ENCODE measurements around the gene FRAS1. TPM values are rescaled to one million over a fixed set of nuclear protein-coding genes. Genes with fewer than 3 reads are reported as not detected.
"Not testable (repeated sequence)": the region's sequence is repeated elsewhere in the genome, so short reads cannot be mapped to it uniquely, and the experiment has no call there.

FRAS1 gene
- total RNA-seq, 1 donor from 2014 or later, result 0.65 TPM

DNA sequence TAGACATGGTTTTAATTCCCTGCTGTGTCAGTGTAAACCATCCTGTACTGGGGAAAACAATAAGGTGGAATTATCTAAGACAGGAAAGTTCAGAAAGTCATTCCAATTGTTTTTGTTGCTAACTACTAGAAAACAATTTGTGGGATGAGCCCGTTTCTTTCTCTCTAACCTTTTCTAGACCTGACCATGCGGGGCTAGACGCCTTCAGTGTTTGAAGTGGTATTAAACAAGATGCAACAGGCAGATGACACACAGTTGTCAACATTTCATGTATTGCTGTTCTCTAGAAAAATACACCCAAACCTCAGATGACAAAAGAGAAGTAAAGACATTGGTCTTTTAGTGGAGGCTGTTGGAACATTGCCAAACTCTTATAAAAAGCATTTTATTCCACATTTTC, 105.7 kb downstream of the FRAS1 start:
- ATAC-seq (no peak), DNase-seq (ENCODE audit: low spot score) (no peak)

DNA sequence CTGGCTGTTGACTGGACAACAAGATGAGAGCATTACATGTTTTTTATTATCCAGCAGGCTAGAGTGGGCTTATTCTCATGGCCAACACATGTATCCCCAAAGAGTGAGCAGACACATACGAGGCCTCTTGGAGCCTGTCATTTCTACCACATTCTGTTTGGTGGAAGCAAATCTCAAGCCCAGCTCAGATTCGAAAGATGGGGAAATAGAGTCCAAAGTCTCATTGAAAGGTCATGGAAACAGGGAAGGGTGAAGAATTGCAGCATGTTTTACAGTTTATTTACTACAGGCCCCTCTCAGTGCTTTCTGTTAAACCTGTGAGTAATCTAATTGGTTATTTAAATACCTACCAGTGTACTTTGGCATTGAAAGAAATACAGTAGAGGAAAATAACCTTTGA, 108.6 kb downstream of the FRAS1 start:
- DNase-seq (ENCODE audit: low spot score) (no peak), ATAC-seq (no peak)

DNA sequence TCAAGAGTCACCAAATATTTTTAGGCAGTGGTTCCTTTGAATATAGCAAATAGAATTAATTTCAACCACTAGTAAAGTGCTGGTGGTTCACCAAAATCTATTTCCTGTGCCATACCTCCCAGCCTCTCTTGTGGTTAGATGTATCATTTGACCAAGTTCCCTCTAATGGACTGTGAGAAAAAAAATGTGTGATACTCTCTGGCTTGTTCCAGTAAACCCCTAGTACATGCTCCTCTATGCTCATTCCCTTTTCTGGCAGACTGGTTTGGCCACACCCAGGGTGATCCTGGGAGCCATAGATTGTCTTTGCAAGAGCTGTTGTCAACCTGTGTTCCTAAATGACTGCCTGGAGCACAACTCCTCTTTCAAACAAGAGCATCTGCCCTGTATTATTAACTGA, 109.5 kb downstream of the FRAS1 start:
- DNase-seq (ENCODE audit: low spot score) (no peak), ATAC-seq (no peak)

DNA sequence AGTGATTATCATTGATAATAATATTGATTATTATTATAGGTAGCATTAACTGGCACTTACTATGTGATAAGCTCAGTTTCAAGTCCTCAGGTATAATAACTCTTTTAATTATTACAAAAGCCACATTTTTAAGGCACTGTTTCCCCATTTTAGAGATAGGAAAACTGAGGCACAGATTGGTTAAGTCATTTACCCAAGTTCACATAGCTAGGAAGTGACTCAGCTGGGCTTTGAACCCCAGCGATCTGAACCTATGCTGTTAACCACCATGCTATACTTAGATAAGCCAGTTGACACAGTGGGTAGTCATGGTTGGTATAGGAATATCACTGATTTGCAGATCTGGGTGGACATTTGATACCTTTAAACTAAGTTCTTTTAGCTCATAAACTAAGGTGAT, 110.4 kb downstream of the FRAS1 start:
- ATAC-seq (no peak), DNase-seq (ENCODE audit: low spot score) (no peak)

DNA sequence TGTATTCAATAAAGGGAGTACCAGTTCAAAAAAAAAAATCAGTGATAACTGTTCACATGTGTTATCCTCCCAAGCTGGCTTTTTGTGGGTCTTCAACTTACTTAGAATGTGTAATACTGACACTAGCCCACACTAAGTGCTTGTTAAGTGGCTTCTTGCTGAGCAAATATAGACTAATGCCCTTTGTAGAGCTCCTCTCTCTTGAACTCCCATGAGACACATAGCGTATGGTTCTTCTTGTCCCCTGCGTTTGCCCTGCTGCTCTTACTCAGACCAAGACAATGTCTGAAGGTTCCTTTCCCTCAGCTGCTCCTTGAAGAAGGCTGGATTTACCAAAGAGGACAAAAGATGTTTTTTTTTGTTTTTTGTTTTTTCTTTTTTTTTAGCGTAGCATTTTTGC, 110.9 kb downstream of the FRAS1 start:
- DNase-seq (ENCODE audit: low spot score) (no peak), ATAC-seq (no peak)

DNA sequence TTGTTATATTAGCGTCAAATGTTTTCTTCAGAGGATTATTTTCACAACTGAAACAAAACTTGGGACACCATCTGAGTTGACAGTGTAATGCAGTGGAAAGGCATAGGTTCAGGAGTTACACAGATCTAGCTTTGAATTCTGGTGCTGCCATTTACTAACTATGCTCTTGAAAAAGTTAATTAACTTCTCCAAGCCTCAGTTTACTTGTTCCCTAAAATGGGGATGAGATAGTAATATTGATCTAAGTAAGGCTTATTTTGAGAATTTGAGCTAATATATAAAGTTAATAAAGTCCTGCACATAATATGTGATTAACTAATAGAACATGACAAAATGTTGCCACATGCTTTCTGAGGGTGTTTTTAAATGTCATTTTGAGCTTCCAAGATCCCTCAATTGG, 112.6 kb downstream of the FRAS1 start:
- DNase-seq (ENCODE audit: low spot score), result no peak
- ATAC-seq, result no peak

DNA sequence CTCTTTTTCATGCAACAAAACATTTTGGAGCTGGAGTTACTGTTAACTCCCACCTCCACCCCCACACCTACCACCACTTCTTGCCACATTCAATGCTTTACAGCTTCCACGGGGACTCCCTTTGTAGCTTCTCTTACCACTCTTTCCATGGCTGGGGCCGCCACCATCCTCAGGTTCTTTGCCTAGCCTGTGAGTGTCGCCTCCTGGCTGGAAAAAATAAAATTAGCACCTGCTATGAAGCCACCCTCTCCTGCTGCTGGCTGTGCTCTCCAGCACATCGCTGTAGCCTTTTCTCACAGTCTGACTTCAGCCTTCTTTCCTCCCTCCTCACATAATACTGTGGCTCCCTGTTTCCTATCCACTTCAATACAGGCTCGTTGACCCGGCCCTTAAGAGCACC, 114.4 kb downstream of the FRAS1 start:
- no peak for DNase-seq (ENCODE audit: low spot score)
- ATAC-seq, result no peak

DNA sequence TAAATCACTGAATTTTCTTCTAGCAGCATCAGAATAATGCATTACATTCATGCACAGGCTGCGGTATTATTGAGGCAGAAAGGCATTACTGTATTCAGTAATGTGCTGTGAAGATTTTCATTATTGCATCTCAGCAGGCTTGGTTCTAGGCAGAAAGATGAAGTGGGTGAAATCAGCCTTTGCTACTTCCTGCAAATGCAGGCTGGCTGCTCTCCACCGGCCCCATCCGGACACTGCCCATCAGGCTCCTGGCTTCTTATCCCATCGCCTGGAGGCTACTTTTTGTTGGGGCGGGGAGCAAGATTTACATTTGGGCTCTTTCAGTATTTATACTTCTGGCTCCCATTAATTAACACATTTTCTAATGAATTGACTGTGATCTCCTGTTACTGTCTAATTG, 117.8 kb downstream of the FRAS1 start:
- no peak for DNase-seq (ENCODE audit: low spot score)
- ATAC-seq, result no peak

DNA sequence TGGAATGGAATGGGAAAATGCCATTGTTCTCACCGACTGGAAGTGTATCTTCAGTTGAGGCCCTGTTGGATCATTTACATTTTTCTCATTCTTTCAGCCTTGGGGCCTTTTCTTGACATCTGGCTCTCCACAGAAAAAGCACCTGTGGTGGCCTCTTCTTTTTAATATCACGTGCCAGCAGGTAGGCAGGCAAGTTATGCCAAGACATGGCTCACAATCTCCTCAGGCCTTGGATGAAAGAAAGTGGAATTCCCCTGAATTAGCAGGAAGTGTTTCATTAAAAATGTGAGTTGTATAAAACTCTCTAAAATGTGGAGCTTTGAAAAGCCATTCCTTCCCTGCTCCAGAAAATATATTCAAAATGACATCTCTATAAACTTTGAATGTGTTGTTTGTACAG, 122.1 kb downstream of the FRAS1 start:
- DNase-seq (ENCODE audit: low spot score) (no peak), ATAC-seq (no peak)

DNA sequence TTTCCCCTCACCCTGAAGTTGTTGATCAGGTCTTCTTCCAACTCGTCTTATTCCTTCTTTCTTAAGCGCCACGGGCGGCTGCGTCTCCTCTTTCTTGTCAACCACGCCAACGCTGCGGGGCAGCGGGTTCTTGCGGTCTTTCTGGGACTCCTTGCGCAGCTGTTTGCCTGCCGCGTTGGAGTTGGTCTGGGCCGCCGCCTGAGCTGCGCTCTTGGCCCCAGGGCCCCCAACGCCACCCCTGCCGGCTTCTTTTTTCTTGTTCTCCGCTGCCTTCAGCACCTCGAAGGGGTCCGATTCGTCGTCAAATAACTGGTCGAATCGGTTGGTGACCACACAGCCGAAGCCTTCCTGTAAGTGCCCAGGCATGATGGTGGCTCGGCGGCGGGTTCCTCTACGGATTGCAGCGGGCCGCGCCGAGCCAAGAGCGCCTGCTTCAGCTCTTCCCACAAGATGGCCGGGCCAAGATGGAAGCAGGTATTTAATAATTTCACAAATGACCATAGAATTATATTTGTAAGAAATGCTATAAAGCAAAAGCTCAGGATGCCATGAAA, 124.6 kb downstream of the FRAS1 start:
- not testable (repeated sequence) for DNase-seq (ENCODE audit: low spot score); ATAC-seq

DNA sequence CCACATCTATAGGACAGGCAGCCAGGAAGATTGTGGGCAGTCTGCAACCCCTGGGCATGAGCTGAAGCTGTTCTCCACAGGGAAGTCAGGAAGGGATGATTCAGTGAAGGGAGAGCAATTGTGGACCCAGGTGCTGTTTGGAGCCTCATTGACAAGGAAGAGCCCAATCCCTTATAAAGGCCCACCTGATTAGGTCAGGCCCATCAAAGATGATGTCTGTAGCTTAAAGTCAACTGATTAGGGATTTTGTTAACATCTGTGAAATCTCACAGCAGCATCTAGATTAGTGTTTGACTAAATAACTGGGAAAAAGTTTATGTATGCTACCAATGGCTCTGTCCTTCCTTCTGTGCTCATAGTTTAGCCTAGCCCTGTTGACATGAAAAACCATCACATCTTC, 127.5 kb downstream of the FRAS1 start:
- ATAC-seq (no peak), DNase-seq (ENCODE audit: low spot score) (no peak)

DNA sequence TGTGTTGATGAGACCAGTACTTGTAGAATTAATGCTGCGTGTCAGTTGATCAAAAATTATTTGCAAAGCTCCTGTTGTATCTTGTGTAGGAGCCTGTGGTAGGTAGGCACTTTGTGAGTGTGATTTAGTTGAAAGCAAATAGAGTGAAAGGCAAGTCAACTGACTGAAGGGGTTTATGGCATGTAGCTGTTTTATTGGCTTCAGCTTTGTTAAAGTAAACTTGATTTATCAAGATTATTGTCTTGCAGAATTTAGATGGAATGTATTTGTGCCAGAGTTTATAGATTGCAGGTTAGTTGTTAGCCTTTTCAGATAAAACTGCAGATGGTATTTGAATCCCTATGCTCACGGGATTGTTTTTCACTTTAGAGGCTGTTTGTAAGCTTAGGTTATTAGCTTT, 128.0 kb downstream of the FRAS1 start:
- no peak for ATAC-seq
- no peak for DNase-seq (ENCODE audit: low spot score)

DNA sequence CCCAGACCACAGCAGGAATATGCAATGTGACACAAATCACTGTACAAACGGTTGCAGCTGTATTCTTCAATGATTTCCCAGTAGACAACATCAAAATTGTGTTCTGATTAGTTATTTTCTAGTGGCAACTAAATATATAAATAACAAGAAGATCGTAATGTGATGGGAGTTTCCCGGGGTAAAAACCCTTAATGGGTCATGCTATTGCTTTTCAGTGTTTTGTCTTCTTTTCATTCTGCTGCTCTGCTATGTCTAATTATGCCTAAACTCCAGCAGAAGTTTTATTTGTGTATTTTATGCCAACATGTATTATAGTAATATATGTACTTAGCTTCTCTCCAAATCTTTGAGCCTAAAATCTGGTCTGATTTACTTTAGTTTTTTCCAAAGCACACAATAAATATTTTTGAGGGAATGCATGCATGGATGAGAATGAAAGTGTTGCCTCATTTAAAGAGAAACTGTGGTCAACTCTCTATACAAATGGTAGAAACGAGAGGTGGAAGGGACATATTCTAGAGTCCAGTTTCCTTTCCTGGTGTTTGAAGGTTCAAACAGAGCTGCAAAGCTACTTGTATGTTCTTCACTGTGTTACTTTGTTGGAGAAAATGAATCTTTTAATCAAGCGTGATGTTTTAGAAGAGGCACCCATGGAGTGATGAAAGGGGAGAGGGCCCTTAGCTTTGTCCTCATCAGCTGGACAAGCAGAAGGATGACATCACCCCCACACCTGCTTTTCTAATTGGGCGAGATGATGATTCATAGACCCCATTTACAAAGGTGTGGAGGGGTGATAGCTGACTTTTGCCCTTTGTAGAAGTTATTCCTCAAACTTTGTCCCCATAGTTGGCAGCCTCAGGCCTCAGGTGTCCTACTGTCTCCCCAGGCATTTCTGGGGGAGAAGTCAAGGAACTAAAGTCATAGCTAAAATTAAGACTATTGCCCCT, 129.7 kb downstream of the FRAS1 start:
- ATAC-seq (no peak), DNase-seq (ENCODE audit: low spot score) (no peak)

DNA sequence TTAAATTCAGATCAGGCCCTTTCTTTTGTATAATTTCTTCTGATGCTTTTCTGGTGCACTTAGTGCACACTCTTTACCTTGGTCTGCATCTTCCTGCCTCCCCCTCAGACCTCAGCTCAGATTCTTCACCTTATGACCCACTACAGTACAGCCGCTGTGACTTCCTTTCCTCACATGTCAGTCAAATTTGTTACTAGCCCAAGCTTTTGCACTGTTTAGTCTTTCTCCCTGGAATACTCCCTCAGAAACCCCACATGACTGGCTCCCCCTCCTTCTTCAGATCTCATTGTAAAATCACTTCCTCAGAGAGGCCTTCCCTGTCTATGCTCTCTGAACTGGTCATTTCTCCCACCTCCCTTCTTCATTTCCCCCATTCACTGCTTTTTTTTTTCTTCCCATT, 132.9 kb downstream of the FRAS1 start:
- DNase-seq (ENCODE audit: low spot score) (no peak), ATAC-seq (no peak)

DNA sequence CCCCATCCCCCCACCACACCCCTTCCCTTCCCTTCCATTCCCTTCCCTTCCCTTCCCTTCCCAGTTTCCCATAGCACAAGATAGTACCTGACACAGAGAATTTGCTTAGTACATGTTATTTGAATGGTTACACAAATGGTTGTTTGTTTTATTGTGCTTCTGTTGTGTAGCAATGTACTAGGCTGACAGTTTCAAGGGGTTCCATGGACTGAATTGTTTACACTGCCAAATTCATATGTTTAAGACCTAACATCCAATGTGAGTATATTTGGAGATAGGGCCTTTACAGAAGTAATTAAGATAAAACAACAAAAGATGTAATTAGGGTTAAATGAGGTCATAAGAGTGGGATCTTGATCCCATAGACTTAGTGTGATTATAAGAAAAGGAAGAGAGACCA, 133.5 kb downstream of the FRAS1 start:
- no peak for ATAC-seq
- DNase-seq (ENCODE audit: low spot score), result no peak

DNA sequence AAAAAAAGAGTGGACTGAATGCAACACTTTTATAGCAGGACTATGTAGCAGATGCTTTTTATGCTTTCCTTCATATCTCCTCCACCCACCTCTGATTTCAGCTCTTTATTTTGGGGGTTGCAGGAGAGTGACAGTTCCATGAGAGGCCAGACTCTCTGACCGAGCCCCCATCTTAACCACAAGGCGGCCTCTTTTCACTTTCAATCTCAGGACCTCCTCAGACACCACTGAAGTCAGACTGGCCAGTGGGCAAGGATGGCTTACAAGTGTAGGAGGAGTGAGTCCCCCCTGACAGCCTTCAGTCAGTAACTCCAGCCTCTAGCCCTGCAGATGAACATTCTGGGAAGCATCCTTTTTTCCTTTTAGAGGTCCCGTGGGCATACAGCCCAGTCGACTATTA, 140.8 kb downstream of the FRAS1 start:
- DNase-seq (ENCODE audit: low spot score), result no peak
- ATAC-seq, result no peak

DNA sequence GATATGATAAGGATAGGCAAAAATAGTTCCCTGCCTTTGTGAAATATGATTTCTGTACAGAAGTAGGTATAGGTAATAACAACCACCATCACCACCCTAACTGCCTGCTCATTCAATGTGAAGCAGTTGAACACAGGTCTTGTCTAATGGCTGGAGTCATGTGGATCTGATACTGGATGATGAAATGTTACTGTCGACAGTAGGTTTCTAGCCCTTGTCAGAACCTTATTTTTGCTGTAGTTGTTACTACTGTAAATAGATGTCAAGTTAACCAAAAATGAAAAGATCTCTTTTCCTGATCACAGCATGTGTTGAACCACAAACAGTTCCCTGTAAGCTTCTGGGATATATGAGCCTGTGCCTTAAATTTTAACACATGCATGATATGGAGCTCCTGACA, 142.9 kb downstream of the FRAS1 start:
- DNase-seq (ENCODE audit: low spot score) (no peak), ATAC-seq (no peak)

DNA sequence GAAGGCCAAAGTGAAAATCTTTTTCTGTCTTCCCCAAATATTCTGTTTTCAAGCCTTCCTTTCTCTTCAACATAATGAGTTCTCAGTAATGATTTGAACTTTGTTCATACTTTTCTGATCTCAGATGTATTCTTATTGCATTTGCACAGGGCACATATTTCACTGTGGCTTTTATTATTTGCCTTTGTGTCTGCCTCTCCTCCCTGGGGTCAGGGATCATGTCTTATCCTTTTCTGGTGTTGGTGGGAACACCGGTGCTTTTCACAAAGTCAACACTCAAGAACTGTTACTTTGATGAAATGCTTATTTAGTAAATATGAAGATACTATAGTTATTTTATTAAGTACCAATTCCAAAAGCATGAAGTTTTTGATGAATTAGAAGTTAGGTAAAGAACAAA, 143.8 kb downstream of the FRAS1 start:
- ATAC-seq (no peak), DNase-seq (ENCODE audit: low spot score) (no peak)

DNA sequence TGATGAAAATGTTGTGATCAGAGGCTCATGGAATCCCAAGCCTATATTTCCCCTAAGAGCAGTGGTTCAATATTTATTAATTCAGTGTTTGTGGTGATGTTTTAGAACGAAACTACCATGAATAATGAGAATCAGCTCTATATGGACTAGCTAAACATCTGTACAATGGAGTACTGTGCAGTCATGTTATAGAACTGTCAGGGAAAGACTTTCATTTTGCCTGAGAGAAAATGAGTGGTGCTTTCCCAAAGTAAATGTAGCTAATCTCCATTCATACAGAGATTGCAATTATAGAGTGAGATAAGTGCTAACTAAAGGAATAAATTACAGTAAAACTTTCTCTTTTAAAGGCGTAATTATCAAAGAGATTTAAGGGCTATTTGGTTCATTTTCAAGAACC, 147.1 kb downstream of the FRAS1 start:
- ATAC-seq (no peak), DNase-seq (ENCODE audit: low spot score) (no peak)

DNA sequence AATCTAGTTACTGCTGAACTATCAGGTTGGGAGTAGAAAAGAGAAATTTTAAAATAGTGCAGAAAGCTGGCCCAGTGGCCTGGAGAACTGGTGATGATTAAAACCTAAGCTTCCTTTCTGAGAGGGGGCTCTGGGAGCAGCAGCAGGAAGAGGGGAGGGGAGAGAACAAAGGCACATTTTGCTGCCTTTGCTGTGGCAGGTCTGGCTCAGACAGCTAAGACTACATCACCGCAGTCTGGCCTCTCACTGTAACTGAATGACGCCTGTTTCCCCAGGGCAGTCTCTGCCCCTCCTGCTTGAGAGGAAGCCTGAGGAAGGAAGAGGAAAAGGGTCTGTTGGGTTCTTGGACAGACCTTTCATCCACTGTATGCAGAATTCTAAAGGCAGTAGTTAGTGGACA, 148.5 kb downstream of the FRAS1 start:
- no peak for DNase-seq (ENCODE audit: low spot score)
- no peak for ATAC-seq

DNA sequence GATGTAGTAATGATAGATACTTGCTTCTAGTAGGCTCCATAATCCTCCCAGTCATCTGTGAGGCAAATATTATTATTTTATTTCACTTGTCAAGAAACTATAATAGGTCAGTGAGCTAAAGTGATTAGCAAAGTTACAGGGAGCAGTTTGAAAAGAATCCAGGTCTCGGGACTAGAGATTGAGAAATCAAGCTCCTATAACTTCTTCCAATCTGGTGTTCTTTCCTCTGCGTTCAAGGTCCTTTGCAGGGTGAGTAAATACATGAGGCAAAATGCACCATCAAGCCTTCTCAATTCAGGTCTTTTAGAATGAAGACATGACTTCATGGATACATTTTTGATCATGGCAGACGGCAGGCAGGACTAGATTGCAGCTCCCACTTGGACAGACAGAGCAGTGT, 150.4 kb downstream of the FRAS1 start:
- ATAC-seq, result no peak
- DNase-seq (ENCODE audit: low spot score), result no peak

DNA sequence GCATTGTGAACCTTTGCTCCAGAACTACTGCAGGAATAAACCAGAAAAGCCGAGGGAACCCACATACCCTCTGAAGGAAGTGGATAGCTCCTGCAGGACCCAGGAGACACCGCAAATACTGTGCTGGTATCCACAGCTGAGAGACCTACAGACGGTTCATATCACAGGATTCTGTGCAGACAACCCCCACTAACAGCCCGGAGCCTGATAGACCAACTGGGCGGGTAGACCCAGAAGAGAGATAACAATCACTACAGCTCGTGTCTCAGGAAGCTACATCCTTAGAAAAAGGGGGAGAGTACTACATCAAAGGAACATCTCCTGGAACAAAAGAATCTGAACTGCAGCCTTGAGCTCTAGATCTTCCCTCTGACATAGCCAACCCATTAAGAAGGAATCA, 150.8 kb downstream of the FRAS1 start:
- no peak for DNase-seq (ENCODE audit: low spot score)

DNA sequence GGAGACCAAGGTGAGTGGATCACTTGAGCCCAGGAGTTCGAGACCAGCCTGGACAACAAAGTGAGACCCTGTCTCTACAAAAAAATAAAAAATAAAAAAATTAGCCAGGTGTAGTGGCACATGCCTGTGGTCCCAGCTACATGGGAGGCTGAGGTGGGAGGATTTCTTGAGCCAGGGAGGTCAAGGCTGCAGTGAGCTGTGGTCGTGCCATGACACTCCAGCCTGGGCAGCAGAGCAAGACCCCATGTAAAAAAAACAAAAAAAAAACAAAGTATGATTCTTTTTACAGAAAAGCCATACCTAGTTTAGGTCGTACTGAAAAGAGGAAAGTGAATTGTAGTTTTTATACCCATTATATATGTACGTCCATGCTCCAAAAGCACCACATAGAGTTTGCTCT, 151.8 kb downstream of the FRAS1 start:
- not testable (repeated sequence) for ATAC-seq; DNase-seq (ENCODE audit: low spot score)

More for the DNA sequence above, 150.8 kb downstream of the FRAS1 start:
- no peak for ATAC-seq
